SK-N-DZ (cell line): Measurements from ENCODE around the gene HEPACAM2.

Source experiments
- DNase-seq: peaks from one replicate; pipeline ENCODE4 v3.0.0-alpha.2; 2015; ENCODE audit warnings: low spot score

Gene HEPACAM2

DNA sequence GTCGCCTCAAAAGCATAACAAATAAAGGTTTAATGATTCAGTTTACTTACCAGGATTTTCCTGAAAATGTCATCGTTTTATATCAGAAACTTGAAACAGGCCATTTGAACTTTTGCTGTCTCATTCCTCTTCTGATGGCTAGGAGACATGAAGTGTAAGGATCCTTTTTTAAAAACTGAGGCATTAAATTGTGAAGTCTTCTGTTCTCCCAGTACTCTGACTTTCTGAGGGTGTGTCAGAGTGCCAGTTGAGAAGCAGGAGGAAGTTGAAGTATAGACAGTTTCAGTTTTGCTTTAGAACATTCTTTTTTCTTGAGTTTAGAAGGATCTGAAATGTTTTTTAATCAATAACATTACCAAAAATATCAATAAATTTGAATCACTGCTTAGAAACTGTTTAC is 78.1 kb downstream of the HEPACAM2 start, which contains the start of gene SAMD9L:
Gene SAMD9L, minus strand, starts transcription at position 242 of the 400 bp plus-strand sequence. CDS start 12,414 bp downstream, outside the sequence.
- DNase-seq = no peak

DNA sequence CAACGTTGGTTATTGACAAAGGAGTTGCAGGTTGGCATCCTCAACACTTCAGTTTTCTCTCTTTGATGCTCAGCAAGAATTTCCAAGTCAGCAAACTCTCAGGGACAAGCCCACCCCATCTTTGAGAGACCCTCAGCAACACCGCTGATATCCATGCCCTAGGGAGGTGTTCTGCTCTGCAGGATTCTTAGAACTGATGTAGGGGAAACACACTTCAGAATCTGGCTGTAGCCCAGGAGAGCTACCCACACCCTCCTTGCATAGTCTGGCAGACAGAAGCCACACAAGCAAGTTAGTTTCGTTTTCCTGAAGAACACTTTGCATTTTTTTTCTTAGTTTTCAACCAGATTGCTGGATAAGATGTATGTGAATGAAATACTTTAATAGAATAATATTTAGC is 78.9 kb downstream of the HEPACAM2 start:
- no peak for DNase-seq

DNA sequence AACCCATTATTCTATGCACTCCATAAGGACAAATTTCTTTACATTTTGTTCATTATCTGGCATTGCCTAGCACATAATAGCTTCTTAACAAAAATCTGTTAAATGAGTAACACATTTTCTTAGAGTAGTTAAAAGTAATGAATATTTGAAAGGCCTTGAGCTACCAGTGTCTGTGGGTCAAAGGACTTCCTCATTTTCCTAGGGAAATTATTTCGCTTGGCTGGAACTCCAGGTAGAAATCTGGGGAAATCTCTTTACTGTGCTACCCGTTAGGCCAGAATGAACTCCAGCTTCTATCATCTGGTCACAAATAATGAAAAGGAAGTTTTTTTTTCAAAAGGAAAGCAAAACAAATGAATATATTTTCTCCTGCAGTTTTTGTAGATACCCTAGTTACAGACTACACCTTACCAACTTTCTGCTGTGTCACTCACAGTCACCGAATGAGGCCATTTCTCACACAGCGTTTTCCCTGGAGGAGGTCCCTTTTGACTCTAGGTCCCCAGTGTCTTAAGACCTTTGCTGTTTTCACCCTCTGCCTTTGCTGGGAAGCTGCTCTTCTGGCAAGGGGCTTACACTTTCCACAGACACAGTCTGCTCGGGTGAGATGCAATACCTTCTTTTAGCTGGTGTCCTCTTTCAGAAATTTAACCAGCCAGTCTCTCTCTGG is 79.7 kb downstream of the HEPACAM2 start:
- DNase-seq = no peak

DNA sequence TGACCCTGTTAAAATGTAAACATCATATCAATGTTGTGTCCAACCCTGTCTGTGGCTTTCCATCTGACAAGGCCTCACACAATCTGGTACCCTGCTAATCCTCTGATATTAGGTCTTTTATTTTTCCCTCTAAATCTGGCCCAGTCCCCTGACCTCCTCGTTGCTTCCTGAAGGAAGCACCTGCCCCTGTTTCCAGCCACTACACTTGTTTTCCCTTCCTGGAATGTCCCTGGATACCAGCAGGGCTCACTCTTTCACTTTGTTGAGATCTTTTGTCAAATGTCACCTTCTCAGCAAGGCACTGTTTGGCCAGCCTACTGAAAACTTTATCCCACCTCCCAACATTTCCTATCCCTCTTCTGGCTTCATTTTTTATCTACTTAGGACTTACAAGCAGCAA is 80.2 kb downstream of the HEPACAM2 start:
- DNase-seq = no peak

DNA sequence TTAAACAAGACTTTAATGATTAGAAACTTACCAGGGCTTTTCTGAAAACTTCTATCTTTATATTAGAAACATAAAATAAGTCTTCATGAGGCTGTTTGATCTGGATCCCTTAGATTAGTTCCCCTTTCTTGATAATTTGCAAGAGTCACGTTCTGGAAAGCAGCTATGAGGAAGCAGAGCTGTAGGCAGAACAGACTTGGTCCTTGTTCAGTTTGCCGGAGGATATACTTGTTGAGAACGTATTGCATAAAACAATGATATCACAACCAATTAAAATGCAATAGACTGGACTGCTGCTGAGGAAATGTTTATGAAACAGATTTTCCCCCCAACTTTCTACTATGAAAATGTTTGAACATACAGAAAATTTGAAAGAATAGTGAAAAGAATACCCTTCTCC is 80.9 kb downstream of the HEPACAM2 start:
- DNase-seq = no peak

DNA sequence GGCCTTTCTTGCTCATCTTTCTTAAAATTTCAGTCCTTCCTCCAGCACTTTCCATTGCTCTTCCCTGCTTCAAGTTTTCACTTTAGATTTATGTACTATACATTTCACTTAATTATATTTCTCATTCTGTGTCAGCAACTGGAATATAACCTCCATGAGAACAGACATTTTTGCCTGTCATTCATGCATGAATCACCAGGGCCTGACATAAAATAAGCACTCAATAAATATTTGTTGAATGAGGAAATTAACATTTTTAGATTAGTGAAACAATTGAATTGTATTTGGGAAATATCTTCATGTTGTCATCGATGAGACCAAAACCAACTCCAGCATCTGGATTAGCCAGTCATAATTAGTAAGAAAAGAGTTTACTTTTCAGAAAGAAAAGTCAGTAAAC is 84.1 kb downstream of the HEPACAM2 start:
- no peak for DNase-seq

DNA sequence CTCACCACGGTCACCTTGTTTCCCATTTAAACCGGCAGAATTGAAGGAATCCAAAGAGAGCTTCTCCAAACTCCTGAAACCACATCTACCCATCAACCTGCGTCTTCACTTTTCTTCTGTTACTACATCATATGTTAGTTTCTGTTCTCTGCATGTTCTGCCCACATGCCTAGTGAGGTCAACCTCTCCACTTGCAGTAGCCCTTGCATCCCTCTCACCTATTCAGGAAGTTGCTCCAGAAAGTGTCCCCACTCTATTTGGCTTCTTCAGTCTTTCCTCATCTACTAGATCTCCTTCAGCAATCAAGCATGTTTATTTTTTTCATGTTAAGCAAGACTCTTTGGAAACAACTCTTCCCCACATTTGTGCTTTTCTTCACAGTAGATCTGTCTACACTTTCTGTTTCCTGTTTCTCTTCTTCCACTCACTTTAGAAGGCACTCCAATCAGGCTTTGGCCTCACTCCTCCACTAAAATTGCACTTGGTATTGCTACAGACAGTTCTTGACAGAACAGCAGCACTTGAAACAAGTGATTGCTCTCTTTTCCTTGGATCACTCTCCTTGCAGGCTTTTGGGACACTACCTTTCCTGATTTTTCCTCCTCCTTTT is 85.6 kb downstream of the HEPACAM2 start:
- no peak for DNase-seq

DNA sequence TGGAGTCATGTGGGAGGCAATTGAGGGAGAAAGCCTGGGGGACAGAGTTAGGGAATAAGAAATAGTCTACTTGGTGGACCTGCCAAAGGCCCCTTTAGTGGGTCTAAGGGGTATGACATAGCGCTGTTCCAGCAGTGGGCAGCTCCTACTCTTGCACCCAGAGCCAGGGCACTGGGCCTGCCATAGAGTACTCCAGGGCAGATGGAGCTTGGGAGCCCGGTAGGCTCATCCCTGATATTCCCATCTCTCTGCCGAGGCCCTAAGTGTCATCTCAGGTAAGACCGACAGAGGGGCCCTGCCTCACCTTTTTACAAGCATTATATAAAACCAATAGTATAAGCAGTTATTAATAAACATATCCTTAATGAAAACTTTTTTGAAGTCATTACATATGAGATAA is 87.7 kb downstream of the HEPACAM2 start:
- DNase-seq = no peak
